Activated effector memory CD4-positive, alpha-beta T cell treated with Interleukin-2 at 50 U/mL for 16 hours (primary cell): ENCODE results near the gene ZXDA.
"Not testable (repeated sequence)": the region's sequence is repeated elsewhere in the genome, so short reads cannot be mapped to it uniquely, and the experiment has no call there.

Experiments
- DNase-seq: peaks from one replicate; pipeline ENCODE4 v3.0.0-alpha.2; 2020

ZXDA gene, protein sequence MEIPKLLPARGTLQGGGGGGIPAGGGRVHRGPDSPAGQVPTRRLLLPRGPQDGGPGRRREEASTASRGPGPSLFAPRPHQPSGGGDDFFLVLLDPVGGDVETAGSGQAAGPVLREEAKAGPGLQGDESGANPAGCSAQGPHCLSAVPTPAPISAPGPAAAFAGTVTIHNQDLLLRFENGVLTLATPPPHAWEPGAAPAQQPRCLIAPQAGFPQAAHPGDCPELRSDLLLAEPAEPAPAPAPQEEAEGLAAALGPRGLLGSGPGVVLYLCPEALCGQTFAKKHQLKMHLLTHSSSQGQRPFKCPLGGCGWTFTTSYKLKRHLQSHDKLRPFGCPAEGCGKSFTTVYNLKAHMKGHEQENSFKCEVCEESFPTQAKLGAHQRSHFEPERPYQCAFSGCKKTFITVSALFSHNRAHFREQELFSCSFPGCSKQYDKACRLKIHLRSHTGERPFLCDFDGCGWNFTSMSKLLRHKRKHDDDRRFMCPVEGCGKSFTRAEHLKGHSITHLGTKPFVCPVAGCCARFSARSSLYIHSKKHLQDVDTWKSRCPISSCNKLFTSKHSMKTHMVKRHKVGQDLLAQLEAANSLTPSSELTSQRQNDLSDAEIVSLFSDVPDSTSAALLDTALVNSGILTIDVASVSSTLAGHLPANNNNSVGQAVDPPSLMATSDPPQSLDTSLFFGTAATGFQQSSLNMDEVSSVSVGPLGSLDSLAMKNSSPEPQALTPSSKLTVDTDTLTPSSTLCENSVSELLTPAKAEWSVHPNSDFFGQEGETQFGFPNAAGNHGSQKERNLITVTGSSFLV

GRCh38 chrX:57910287-57910912 lies at the start of gene ZXDA:
ZXDA (minus strand) TSS chrX:57910458; CDS start chrX:57910420, 38 bp downstream.
- DNase-seq, result not testable (repeated sequence)

GRCh38 chrX:57952320-57952678 lies 42.0 kb upstream of the ZXDA start:
- no peak for DNase-seq

DNA sequence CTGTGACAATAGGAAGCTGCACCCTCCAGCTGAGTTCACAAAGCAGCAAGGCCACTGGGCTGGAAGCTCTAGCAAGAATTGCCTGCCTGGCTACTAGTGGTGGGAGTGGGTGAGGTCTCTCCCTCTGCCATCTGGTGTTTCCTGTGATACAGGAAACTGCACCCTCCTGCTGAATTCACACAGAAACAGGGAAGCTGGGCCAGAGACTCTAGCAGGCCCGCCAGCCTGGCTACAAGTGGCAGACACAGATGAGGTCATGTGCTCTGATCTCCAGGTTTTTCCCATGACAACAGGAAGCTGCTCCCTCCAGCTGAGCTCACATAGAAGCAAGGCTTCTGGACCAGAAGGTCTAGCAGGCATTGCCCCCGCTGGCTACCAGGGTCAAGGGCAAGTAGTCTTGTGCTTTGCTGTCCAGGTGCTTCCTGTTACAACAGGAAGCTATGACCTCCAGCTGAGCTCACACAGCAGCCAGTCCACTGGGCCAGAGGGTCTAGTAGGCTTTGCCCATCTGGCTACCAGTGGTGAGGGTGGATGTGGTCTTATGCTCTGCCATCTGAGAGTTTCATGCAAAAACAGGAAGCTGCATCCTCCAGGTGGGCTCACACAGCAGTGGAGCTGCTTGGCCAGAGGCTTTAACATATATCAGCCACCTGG lies 41.5 kb upstream of the ZXDA start:
- DNase-seq, result no peak

DNA sequence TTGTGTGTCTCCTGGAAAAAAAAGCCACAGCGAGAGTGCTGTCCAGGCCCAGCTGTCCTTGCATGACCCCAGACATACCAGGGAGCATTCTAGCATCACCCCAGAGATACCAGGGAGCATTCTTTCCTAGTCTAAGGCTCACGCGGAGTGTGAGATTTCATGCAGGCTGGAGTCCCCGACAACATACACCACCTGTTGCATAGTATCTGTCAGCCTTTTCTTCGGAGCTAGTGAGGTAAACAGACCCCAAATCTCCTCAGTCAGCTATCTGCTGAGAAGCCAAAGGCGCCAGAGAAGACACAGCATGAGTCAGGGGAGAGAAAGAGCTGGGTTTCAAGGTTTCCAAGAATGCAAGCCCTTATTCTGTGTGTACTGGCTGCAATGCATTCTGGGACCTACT lies 23.1 kb upstream of the ZXDA start:
- no peak for DNase-seq

DNA sequence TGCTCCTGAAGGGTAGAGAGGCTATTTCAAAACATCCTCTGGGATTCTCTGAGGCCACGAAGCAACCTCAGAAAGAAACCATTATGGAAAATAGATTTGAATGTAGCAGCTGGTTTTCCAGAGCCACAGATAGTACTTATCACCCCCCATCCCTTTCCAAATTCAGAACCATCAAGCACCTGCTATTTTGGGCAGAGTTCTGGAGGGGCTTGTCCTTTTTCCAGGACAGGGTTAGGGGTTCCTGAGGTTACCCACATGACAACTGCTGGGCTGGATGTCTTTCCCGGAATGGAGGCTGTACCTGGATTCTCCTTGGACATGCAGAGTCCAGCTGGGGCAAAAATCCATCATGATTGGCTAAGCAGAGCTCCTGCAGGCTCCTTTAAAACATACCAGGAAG lies 22.0 kb upstream of the ZXDA start:
- no peak for DNase-seq

- DNase-seq, result no peak
Measured at GRCh38 chrX:57930051-57930450, 19.8 kb upstream of the ZXDA start.

GRCh38 chrX:57929373-57929772 lies 19.1 kb upstream of the ZXDA start:
- no peak for DNase-seq

- no peak for DNase-seq
Measured at GRCh38 chrX:57925806-57926205, 15.5 kb upstream of the ZXDA start.

- no peak for DNase-seq
Measured at GRCh38 chrX:57918750-57919436, 8.6 kb upstream of the ZXDA start.

GRCh38 chrX:57915680-57916079 lies 5.4 kb upstream of the ZXDA start:
- DNase-seq, result no peak

- peak; percentile 26 for DNase-seq
Measured at GRCh38 chrX:57909595-57910286, 517 bp downstream of the ZXDA start.

DNA sequence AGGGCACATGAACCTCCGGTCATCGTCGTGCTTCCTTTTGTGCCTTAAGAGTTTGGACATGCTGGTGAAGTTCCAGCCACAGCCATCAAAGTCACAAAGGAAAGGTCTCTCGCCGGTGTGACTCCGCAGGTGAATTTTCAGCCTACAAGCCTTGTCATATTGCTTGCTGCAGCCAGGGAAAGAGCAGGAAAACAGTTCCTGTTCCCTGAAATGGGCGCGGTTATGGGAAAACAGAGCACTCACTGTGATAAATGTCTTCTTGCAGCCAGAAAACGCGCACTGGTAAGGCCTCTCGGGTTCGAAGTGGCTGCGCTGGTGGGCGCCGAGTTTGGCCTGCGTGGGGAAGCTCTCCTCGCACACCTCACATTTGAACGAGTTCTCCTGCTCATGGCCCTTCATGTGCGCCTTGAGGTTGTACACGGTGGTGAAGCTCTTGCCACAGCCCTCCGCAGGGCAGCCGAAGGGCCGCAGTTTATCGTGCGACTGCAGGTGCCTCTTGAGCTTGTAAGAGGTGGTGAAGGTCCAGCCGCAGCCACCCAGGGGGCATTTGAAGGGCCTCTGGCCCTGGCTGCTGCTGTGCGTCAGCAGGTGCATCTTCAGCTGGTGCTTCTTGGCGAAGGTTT lies 1.2 kb downstream of the ZXDA start:
- not testable (repeated sequence) for DNase-seq

DNA sequence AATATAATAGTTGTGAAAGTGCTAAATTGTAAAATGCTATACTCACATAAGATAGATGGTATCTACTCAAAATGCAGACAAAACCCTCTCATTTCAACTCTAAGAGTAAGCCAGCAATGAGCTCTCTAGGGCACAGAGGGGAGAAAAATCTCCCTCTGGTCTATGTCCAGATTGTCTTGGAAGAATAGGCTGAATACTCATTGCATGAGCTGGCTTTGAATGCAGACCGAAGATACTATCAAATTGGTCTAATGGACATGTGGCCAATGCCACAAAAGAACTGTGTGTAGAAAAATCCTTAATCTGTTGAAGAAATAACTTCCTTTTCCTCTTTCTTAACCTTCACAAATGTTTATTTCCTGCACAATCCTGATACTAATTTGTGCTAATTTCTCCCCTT lies 3.5 kb downstream of the ZXDA start:
- DNase-seq, result no peak

DNA sequence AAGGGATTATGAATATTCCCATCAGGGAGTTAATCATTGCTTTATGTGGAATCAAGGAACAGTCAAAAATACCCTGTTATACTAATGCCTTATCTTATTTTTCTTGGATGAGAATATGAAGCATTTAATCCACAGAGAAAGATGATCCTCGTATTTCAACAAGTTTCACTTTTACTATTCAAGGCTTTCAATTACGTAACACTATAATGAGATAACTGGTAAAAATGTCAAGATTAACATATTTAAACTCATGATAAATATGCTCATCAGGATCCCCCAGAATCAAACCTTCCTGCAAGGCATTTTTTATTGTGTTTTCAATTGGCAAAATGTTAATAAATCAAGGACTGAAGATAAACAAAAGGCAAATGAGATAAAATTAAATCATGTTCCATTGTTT lies 5.1 kb downstream of the ZXDA start:
- DNase-seq, result no peak

DNA sequence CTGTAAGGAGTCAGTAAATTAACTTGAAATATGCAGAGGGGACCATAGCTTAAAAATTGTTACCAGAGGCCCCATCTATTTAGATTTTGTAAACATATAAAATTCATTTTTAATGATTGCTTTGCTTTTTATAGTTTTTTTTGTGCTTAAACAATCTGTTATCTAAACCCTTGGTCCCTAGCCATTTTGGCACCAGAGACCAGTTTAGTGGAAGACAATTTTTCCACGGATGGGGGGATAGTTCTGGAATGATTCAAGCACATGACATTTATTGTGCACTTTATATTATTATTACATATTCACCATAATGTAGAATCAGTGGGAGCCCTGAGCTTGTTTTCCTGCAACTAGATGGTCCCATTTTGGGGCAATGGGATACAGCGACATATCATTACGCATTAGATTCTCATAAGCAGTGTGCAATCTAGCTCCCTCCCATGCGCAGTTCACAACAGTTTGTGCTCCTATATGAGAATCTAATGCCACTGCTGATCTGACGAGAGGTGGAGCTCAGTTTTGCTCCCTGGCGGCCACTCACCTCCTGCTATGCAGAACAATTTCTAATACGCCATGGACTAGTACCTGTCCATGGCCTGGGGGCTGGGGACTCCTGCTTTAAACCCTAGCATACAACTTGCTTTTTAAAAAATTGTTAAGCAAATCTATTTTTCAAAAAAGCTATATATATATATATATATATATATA lies 5.9 kb downstream of the ZXDA start:
- no peak for DNase-seq

DNA sequence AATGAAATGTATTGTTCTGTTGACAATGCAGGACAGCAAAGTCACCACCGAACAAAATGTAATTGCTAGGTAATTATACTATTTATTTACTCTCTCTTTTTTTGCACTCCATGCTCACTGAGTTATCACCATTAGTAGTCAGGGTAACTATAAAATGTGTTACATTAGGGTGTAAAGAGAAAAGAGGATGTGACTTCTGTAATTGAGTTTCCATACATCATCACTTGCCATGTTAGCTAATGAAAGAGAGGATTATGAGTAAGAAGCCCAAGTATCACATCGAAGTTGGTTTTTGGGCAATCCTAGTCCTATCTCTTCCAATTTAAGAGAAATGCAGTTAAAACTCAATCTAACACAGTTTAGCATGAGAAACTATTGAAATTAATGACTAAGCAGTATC lies 7.6 kb downstream of the ZXDA start:
- no peak for DNase-seq

DNA sequence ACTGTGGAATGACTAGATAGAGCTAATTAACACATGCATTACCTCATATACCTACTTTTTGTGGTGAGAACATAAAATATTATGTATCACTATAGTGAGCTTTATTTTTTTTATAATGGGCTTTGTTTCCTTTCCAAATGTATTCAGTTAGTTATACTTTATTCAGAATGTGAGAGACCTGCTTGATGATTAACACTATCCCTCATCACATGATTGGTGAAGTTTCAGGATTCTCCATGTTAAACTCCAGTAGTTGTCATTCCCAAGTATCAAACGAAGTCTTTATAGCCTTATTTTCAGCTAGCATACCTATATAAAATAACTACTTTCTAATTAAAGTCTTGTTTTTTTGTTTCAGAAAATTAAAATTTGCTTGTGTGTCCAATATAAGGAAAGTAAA lies 8.8 kb downstream of the ZXDA start:
- no peak for DNase-seq

DNA sequence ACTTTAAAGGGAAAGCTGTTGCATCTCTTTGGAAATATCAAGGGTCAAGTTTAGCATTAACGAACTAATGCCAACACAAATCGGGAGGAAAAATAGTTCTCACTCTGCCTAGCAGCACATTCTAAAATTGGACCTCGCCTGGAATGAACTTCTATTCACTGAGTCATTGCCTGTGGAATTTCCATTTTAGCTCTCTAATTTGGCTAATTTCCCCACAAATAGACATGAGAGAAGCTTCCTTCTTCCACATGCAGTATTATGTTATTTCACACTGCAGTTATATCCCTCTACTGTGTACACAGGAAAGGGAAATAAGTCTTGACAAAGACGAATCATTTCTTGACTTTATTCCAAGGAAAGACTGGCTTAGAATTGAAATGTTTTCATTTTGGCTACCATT lies 9.3 kb downstream of the ZXDA start:
- DNase-seq, result no peak

DNA sequence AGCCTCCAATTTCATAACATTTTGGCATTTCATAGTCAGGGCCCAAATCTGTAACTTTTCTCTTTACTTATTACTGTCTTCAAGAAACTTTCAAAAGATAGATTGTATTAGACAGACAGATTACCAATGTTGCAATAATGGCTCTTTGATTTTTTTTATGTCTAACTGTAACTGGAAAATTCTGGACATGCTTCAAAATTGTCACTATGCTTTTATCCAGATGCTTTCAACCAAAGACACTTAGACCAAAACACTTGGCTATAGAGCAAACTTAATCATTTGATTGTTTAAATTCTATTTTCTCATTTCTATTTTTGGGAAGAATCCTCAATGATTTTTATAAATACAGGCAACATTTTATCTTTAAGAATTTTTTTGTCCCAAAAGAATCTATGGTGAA lies 10.4 kb downstream of the ZXDA start:
- no peak for DNase-seq

GRCh38 chrX:57899064-57899463 lies 11.2 kb downstream of the ZXDA start:
- DNase-seq, result no peak

DNA sequence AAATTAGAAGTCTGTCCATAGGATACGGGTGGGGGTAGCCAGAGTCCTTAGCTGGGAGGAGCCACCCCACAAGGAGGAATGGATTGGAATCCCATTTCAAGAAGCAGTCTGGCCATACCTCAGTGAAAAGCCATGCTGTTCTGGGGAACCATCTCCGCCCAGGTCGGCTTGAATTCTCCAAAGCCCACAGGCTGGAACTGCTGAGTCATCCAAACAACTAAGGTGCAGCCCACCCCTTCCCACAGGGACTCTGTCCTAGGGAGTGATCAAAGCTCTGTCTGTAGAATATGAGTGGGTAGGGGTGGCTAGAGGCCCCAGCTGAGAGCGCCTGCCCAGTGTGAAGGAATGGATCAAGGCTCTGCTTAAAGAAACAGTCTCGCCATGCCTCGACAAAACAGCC lies 38.8 kb downstream of the ZXDA start:
- no peak for DNase-seq
